Astrocyte (in vitro differentiated cells and primary cell): ENCODE data around the gene PTPRN. TPM values are rescaled to one million over a fixed set of nuclear protein-coding genes. Genes with fewer than 3 reads are reported as not detected.

Source experiments
- DNase-seq: peaks from one replicate; pipeline ENCODE4 v3.0.0-alpha.2; 2010; ENCODE audit warnings: low read depth
- FAIRE-seq: peaks from 2 replicates; lab custom pipeline; 2011; peaks lifted over from hg19 to GRCh38; lab: Jason Lieb, UNC
- H2AFZ ChIP-seq: 2 replicates; pipeline ENCODE4 v1.6.0; 2012; ENCODE audit warnings: low read depth, low read length, inconsistent platforms
- H3K27ac ChIP-seq: 2 replicates; pipeline ENCODE4 v1.5.1; 2011; ENCODE audit warnings: low read depth, low read length, inconsistent platforms
- H3K27me3 ChIP-seq: 2 replicates; pipeline ENCODE4 v1.6.0; 2011; ENCODE audit warnings: low read length, inconsistent platforms; ENCODE audit not compliant: insufficient read depth
- H3K36me3 ChIP-seq: 2 replicates; pipeline ENCODE4 v1.5.1; 2011; ENCODE audit warnings: low read length, inconsistent platforms; ENCODE audit not compliant: insufficient read depth
- H3K4me1 ChIP-seq: 2 replicates; pipeline ENCODE4 v1.5.1; 2011; ENCODE audit warnings: low read length, inconsistent platforms; ENCODE audit not compliant: insufficient read depth
- H3K4me2 ChIP-seq: 2 replicates; pipeline ENCODE4 v1.6.0; 2012; ENCODE audit warnings: low read length, inconsistent platforms
- H3K4me3 ChIP-seq: 2 replicates; pipeline ENCODE4 v1.5.1; 2011; ENCODE audit warnings: low read depth, mild to moderate bottlenecking, low read length, inconsistent platforms; ENCODE audit not compliant: insufficient read depth
- H3K79me2 ChIP-seq: 2 replicates; pipeline ENCODE4 v1.6.0; 2012; ENCODE audit warnings: mild to moderate bottlenecking, low read length, inconsistent platforms; ENCODE audit not compliant: insufficient read depth
- H3K9ac ChIP-seq: 2 replicates; pipeline ENCODE4 v1.6.0; 2012; ENCODE audit warnings: mild to moderate bottlenecking, low read length, inconsistent platforms
- H3K9me3 ChIP-seq: 2 replicates; pipeline ENCODE4 v1.5.1; 2012; ENCODE audit warnings: low read depth, mild to moderate bottlenecking, low read length, inconsistent platforms; ENCODE audit not compliant: insufficient read depth
- H4K20me1 ChIP-seq: 2 replicates; pipeline ENCODE4 v1.6.0; 2012; ENCODE audit warnings: low read length, inconsistent platforms; ENCODE audit not compliant: insufficient read depth
- H3K27ac Mint-ChIP-seq: one replicate; pipeline ENCODE4 v1.8.0; 2021; ENCODE audit warnings: mild to moderate bottlenecking, mixed read lengths; ENCODE audit not compliant: unreplicated experiment
- H3K27me3 Mint-ChIP-seq: one replicate; pipeline ENCODE4 v1.8.0; 2021; ENCODE audit warnings: low read depth, mixed read lengths; ENCODE audit not compliant: unreplicated experiment
- H3K36me3 Mint-ChIP-seq: one replicate; pipeline ENCODE4 v1.8.0; 2021; ENCODE audit warnings: low read depth, mixed read lengths; ENCODE audit not compliant: unreplicated experiment
- H3K4me1 Mint-ChIP-seq: one replicate; pipeline ENCODE4 v1.8.0; 2021; ENCODE audit warnings: low read depth, mixed read lengths; ENCODE audit not compliant: unreplicated experiment
- H3K4me3 Mint-ChIP-seq: one replicate; pipeline ENCODE4 v1.8.0; 2021; ENCODE audit warnings: mild to moderate bottlenecking, moderate library complexity, mixed read lengths; ENCODE audit not compliant: unreplicated experiment
- H3K9me3 Mint-ChIP-seq: one replicate; pipeline ENCODE4 v1.8.0; 2021; ENCODE audit warnings: mild to moderate bottlenecking, mixed read lengths; ENCODE audit not compliant: unreplicated experiment
- EZH2 ChIP-seq: IDR thresholded peaks from 2 replicates; pipeline ENCODE4 v1.6.1; 2012; ENCODE audit warnings: mild to moderate bottlenecking, low read length, inconsistent platforms; ENCODE audit not compliant: insufficient read depth
- total RNA-seq: library from RNA; stranded (reverse); gene quantifications from 2 replicates; pipeline ENCODE4 v1.2.1, GENCODE V29; 2021
- TF ChIP-seq, protein P1 (sequence below): IDR thresholded peaks from 2 replicates; pipeline ENCODE4 v1.5.1; 2011; ENCODE audit warnings: low read depth, mild to moderate bottlenecking, inconsistent platforms, low read length, moderate library complexity; ENCODE audit not compliant: insufficient read depth

Gene PTPRN
- total RNA-seq, 1 donor from 2014 or later = 76.6 TPM

DNA sequence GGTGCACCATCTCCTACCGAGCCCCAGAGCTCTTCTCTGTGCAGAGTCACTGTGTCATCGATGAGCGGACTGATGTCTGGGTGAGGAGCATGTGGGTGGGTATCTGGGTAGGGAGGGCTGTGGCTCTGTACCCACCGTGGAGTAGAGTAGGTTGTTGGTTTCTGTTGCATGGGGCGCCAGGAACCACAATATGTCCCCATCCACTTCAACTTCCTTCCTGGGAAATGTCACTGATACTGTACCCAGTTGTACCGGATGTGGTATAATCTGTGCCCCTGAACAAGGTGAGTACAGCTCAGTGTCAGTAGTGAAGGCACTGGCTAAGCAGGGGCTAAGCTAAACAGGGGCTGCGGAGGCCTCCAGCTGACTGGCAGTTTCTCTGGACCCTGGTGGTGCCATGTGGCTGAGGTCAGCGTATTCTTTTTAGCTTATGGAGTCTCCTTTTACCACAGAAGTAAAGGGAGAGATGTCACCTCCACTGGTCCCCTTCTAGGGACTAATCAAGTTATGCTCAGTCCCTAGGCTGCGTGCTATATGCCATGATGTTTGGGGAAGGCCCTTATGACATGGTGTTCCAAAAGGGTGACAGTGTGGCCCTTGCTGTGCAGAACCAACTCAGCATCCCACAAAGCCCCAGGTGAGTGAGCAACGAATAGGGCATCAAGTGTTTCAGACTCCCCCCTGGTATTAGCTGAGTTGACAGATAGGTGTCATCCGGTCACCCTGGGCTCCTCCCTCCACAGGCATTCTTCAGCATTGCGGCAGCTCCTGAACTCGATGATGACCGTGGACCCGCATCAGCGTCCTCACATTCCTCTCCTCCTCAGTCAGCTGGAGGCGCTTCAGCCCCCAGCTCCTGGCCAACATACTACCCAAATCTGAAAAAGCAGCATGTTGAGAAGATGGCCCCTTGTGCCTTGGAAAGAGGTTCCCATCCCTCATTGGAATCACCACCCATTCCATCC is 61.2 kb downstream of the PTPRN start:
- Mint-ChIP-seq H3K9me3 (no peaks in the 10 kb centered on the region), H3K27me3 (no peaks in the 10 kb centered on the region), H3K4me3 (no peak overlapping the region), H3K36me3 (peaks cover 5% of the 10 kb centered on the region), H3K27ac (no peak overlapping the region), H3K4me1 (peaks cover 34% of the 10 kb centered on the region)
- TF ChIP-seq, protein P1, sequence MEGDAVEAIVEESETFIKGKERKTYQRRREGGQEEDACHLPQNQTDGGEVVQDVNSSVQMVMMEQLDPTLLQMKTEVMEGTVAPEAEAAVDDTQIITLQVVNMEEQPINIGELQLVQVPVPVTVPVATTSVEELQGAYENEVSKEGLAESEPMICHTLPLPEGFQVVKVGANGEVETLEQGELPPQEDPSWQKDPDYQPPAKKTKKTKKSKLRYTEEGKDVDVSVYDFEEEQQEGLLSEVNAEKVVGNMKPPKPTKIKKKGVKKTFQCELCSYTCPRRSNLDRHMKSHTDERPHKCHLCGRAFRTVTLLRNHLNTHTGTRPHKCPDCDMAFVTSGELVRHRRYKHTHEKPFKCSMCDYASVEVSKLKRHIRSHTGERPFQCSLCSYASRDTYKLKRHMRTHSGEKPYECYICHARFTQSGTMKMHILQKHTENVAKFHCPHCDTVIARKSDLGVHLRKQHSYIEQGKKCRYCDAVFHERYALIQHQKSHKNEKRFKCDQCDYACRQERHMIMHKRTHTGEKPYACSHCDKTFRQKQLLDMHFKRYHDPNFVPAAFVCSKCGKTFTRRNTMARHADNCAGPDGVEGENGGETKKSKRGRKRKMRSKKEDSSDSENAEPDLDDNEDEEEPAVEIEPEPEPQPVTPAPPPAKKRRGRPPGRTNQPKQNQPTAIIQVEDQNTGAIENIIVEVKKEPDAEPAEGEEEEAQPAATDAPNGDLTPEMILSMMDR = no peak
- no peak for TF ChIP-seq EZH2
- peaks cover 43% of the 10 kb centered on the region for H3K4me1 ChIP-seq
- H4K20me1 ChIP-seq = peaks cover 4% of the 10 kb centered on the region
- H3K4me2 ChIP-seq = no peak overlapping the region
- H3K27me3 ChIP-seq = no peaks in the 10 kb centered on the region
- FAIRE-seq = no peak
- H3K27ac ChIP-seq = no peak overlapping the region
- H3K79me2 ChIP-seq = peaks cover 29% of the 10 kb centered on the region
- DNase-seq = no peak
- H3K9ac ChIP-seq = no peak overlapping the region
- no peak overlapping the region for H2AFZ ChIP-seq
- H3K4me3 ChIP-seq = no peak overlapping the region
- no peaks in the 10 kb centered on the region for H3K36me3 ChIP-seq
- no peaks in the 10 kb centered on the region for H3K9me3 ChIP-seq

DNA sequence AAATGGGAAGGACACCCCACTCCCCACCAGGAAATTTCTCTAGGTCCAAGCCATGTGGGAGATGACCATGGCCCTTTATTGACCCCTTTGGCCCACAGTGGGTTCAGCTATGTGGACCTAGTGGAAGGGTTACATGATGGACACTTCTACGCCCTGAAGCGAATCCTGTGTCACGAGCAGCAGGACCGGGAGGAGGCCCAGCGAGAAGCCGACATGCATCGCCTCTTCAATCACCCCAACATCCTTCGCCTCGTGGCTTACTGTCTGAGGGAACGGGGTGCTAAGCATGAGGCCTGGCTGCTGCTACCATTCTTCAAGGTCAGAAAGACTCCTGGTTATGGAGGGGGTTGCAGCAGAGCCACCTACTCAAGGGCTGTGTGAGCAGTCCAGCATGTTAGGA is 62.6 kb downstream of the PTPRN start:
- Histone ChIP-seq H3K4me3 (peak overlapping the region; percentile 94), H4K20me1 (peaks cover 4% of the 10 kb centered on the region), H3K79me2 (peaks cover 29% of the 10 kb centered on the region), H3K27me3 (no peaks in the 10 kb centered on the region), H3K9me3 (no peaks in the 10 kb centered on the region), H2AFZ (no peak overlapping the region), H3K4me2 (peak overlapping the region; percentile 100), H3K27ac (no peak overlapping the region), H3K9ac (peak overlapping the region; percentile 97), H3K4me1 (peaks cover 29% of the 10 kb centered on the region), H3K36me3 (no peaks in the 10 kb centered on the region)
- TF ChIP-seq EZH2 = no peak
- TF ChIP-seq, protein P1 = no peak
- Mint-ChIP-seq H3K4me3 (peak overlapping the region; percentile 96), H3K9me3 (no peaks in the 10 kb centered on the region), H3K36me3 (peaks cover 7% of the 10 kb centered on the region), H3K4me1 (peaks cover 26% of the 10 kb centered on the region), H3K27me3 (no peaks in the 10 kb centered on the region), H3K27ac (peak overlapping the region; percentile 26)
- no peak for DNase-seq
- FAIRE-seq = no peak

DNA sequence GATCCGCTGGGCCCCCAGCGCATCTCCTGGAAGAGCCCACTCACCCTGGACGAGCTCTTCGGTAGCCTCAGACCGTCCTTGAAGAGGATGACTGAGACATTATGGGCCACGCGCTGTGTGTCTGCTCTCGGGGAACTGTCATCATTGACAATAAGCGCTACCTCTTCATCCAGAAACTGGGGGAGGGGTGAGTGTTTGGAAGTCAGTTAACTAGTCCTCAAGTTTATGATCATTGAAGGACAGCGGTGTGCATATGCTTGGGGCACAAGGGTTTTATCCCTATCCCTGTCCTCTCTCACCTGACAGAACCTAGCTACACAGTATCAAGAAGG is 63.3 kb downstream of the PTPRN start:
- TF ChIP-seq, protein P1 = no peak
- TF ChIP-seq EZH2 = no peak
- Histone ChIP-seq H3K36me3 (no peaks in the 10 kb centered on the region), H2AFZ (peak overlapping the region; percentile 83), H3K27ac (peak overlapping the region; percentile 95), H3K4me2 (peak overlapping the region; percentile 100), H3K9me3 (no peaks in the 10 kb centered on the region), H3K79me2 (peaks cover 29% of the 10 kb centered on the region), H4K20me1 (peaks cover 4% of the 10 kb centered on the region), H3K9ac (peak overlapping the region; percentile 97), H3K27me3 (no peaks in the 10 kb centered on the region), H3K4me3 (peak overlapping the region; percentile 94), H3K4me1 (peaks cover 29% of the 10 kb centered on the region)
- Mint-ChIP-seq H3K27me3 (no peaks in the 10 kb centered on the region), H3K9me3 (no peaks in the 10 kb centered on the region), H3K27ac (peak overlapping the region; percentile 99), H3K4me3 (peak overlapping the region; percentile 96), H3K36me3 (peaks cover 6% of the 10 kb centered on the region), H3K4me1 (peaks cover 22% of the 10 kb centered on the region)
- no peak for DNase-seq
- FAIRE-seq = no peak
